H1 (cell line): ENCODE measurements around the gene KCTD16. TPM values are rescaled to one million over a fixed set of nuclear protein-coding genes. Genes with fewer than 3 reads are reported as not detected.

Source experiments
- CTCF ChIA-PET: fragments of 300-600 bp; sonication (Branson Sonifier 250); formaldehyde crosslinking; loops from one replicate; lab custom pipeline; 2021; ENCODE audit not compliant: partially characterized antibody; lab: Charles Lee
- POLR2A ChIA-PET: fragments of 300-600 bp; sonication (Branson Sonifier 250); formaldehyde crosslinking; loops from one replicate; lab custom pipeline; 2021; ENCODE audit warnings: inconsistent platforms; ENCODE audit not compliant: partially characterized antibody; lab: Charles Lee
- DNase-seq, 2 experiments: peaks; one replicate each; pipeline versions ENCODE4 v3.0.0 to v3.0.0-alpha.2; 2010 to 2022; ENCODE audit warnings: low spot score in 2 of 2, low read depth in 1 of 2, mixed read lengths in 1 of 2
- FAIRE-seq: peaks from 2 replicates; lab custom pipeline; 2011; peaks lifted over from hg19 to GRCh38; lab: Jason Lieb, UNC
- H2AFZ ChIP-seq: 2 replicates; pipeline ENCODE4 v1.8.1; 2012; ENCODE audit warnings: low read length, inconsistent platforms
- H2AK5ac ChIP-seq: 2 replicates; pipeline ENCODE4 v1.6.1; 2013; ENCODE audit warnings: low read depth, low read length
- H2BK120ac ChIP-seq: replicated peaks from 2 replicates; pipeline ENCODE3; 2013; ENCODE audit warnings: low read depth, low read length, inconsistent platforms
- H2BK12ac ChIP-seq: 2 replicates; pipeline ENCODE4 v1.6.1; 2013; ENCODE audit warnings: low read depth, low read length
- H2BK15ac ChIP-seq: 2 replicates; pipeline ENCODE4 v1.6.1; 2013; ENCODE audit warnings: low read length
- H2BK20ac ChIP-seq: 2 replicates; pipeline ENCODE4 v1.6.1; 2013; ENCODE audit warnings: low read length
- H2BK5ac ChIP-seq: 2 replicates; pipeline ENCODE4 v1.6.1; 2013; ENCODE audit warnings: low read depth, low read length
- H3K14ac ChIP-seq: 2 replicates; pipeline ENCODE4 v1.6.1; 2013; ENCODE audit warnings: inconsistent platforms; ENCODE audit not compliant: insufficient read length
- H3K18ac ChIP-seq: 2 replicates; pipeline ENCODE4 v1.6.1; 2013; ENCODE audit warnings: low read length; ENCODE audit errors: extremely low read depth
- H3K23ac ChIP-seq: 2 replicates; pipeline ENCODE4 v1.6.1; 2013; ENCODE audit warnings: inconsistent platforms; ENCODE audit not compliant: insufficient read length
- H3K23me2 ChIP-seq: 2 replicates; pipeline ENCODE4 v1.6.1; 2013; ENCODE audit warnings: low read depth, low read length
- H3K27ac ChIP-seq: 2 replicates; pipeline ENCODE4 v1.6.1; 2011; ENCODE audit warnings: low read depth, low read length, inconsistent platforms
- H3K27me3 ChIP-seq, 4 experiments: replicated peaks in 1 of 4; 1 replicate in 1 of 4; 2 replicates in 3 of 4; pipeline versions ENCODE4 v1.6.1 to v1.8.1; 2011 to 2013; ENCODE audit warnings: low read length in 3 of 4, mild to moderate bottlenecking in 3 of 4, inconsistent platforms in 2 of 4, mixed read lengths in 2 of 4, moderate library complexity in 1 of 4; ENCODE audit not compliant: control insufficient read depth in 3 of 4, insufficient read depth in 3 of 4; ENCODE audit errors: extremely low read depth in 1 of 4
- H3K36me3 ChIP-seq, 4 experiments: 2 replicates each; pipeline versions ENCODE4 v1.6.1 to v1.8.1; 2011 to 2013; ENCODE audit warnings: mild to moderate bottlenecking in 4 of 4, low read length in 3 of 4, moderate library complexity in 2 of 4, control low read depth in 1 of 4, inconsistent platforms in 1 of 4; ENCODE audit not compliant: insufficient read depth in 4 of 4, control insufficient read depth in 2 of 4
- H3K4ac ChIP-seq: replicated peaks from 2 replicates; pipeline ENCODE3; 2013; ENCODE audit warnings: low read length, low read depth, mixed read lengths, inconsistent platforms; ENCODE audit not compliant: insufficient read length
- H3K4me1 ChIP-seq, 4 experiments: replicated peaks in 1 of 4; 1 replicate in 1 of 4; 2 replicates in 3 of 4; pipeline versions ENCODE4 v1.6.1 to v1.8.1; 2011 to 2013; ENCODE audit warnings: low read length in 3 of 4, inconsistent platforms in 2 of 4, mixed read lengths in 1 of 4; ENCODE audit not compliant: insufficient read depth in 4 of 4, control insufficient read depth in 3 of 4
- H3K4me2 ChIP-seq, 2 experiments: 2 replicates each; pipeline versions ENCODE4 v1.6.1 to v1.8.1; 2011 to 2013; ENCODE audit warnings: low read depth in 2 of 2, low read length in 2 of 2, control low read depth in 1 of 2, inconsistent platforms in 1 of 2, mild to moderate bottlenecking in 1 of 2; ENCODE audit not compliant: insufficient read depth in 1 of 2
- H3K4me3 ChIP-seq, 4 experiments: fragments of 200-600, 300-600 bp in 1 of 4; sonication (generic), shearing (Covaris generic), sonication (Bioruptor Twin) in 1 of 4; 2 replicates each; pipeline versions ENCODE4 v1.5.1 to v1.8.1; 2011 to 2016; ENCODE audit warnings: low read length in 4 of 4, low read depth in 3 of 4, control low read depth in 2 of 4, inconsistent platforms in 2 of 4, mild to moderate bottlenecking in 2 of 4, mixed read lengths in 1 of 4, moderate library complexity in 1 of 4; ENCODE audit not compliant: insufficient read depth in 2 of 4; ENCODE audit errors: extremely low read depth in 1 of 4
- H3K56ac ChIP-seq: replicated peaks from 2 replicates; pipeline ENCODE3; 2013; ENCODE audit warnings: low read depth, mild to moderate bottlenecking, mixed read lengths, low read length, inconsistent platforms; ENCODE audit not compliant: insufficient read length
- H3K79me1 ChIP-seq: 2 replicates; pipeline ENCODE4 v1.6.1; 2013; ENCODE audit warnings: low read depth, low read length, control low read depth
- H3K79me2 ChIP-seq, 2 experiments: 2 replicates each; pipeline versions ENCODE4 v1.6.1 to v1.8.1; 2012 to 2013; ENCODE audit warnings: low read length in 2 of 2, mild to moderate bottlenecking in 2 of 2, inconsistent platforms in 1 of 2; ENCODE audit not compliant: insufficient read depth in 2 of 2, control insufficient read depth in 1 of 2
- H3K9ac ChIP-seq, 4 experiments: replicated peaks in 1 of 4; 1 replicate in 1 of 4; 2 replicates in 3 of 4; pipeline versions ENCODE4 v1.6.1 to v1.8.1; 2011 to 2013; ENCODE audit warnings: low read depth in 3 of 4, low read length in 3 of 4, control low read depth in 2 of 4, mild to moderate bottlenecking in 2 of 4, moderate library complexity in 2 of 4, inconsistent platforms in 1 of 4; ENCODE audit errors: extremely low read depth in 1 of 4
- H3K9me3 ChIP-seq, 2 experiments: 2 replicates each; pipeline versions ENCODE4 v1.6.1 to v1.8.1; 2012 to 2013; ENCODE audit warnings: mild to moderate bottlenecking in 2 of 2, moderate library complexity in 2 of 2, control low read depth in 1 of 2, inconsistent platforms in 1 of 2, low read depth in 1 of 2, low read length in 1 of 2, mixed read lengths in 1 of 2; ENCODE audit not compliant: insufficient read depth in 2 of 2
- H4K20me1 ChIP-seq, 2 experiments: replicated peaks in 1 of 2; 2 replicates each; pipeline versions ENCODE3 to v1.8.1; 2011 to 2013; ENCODE audit warnings: inconsistent platforms in 2 of 2, low read length in 2 of 2, mild to moderate bottlenecking in 1 of 2; ENCODE audit not compliant: insufficient read depth in 2 of 2, control insufficient read depth in 1 of 2
- H4K5ac ChIP-seq: 2 replicates; pipeline ENCODE4 v1.6.1; 2013; ENCODE audit warnings: low read length, low read depth, mixed read lengths, inconsistent platforms; ENCODE audit not compliant: insufficient read length
- H4K8ac ChIP-seq: 2 replicates; pipeline ENCODE4 v1.8.0; 2013; ENCODE audit warnings: mild to moderate bottlenecking, moderate library complexity, low read length, inconsistent platforms; ENCODE audit not compliant: insufficient read depth; ENCODE audit errors: extremely low read depth
- H4K91ac ChIP-seq: replicated peaks from 2 replicates; pipeline ENCODE3; 2013; ENCODE audit warnings: low read length, mixed read lengths, inconsistent platforms; ENCODE audit not compliant: insufficient read length
- ATF2 ChIP-seq: IDR thresholded peaks from 2 replicates; pipeline ENCODE4 v1.6.1; 2012; ENCODE audit warnings: low read length, inconsistent platforms
- BRCA1 ChIP-seq: IDR thresholded peaks from 2 replicates; pipeline ENCODE4 v1.6.1; 2012; ENCODE audit warnings: low read depth, low read length, improper control_type of control experiment
- CBX8 ChIP-seq: fragments of 300-800, 300-1000 bp; sonication (generic); IDR thresholded peaks from 2 replicates; pipeline ENCODE4 v1.7.1; 2016; ENCODE audit warnings: low read depth, low read length, borderline replicate concordance
- CHD2 ChIP-seq: IDR thresholded peaks from 2 replicates; pipeline ENCODE4 v1.6.1; 2012; ENCODE audit warnings: low read length, improper control_type of control experiment
- E2F6 ChIP-seq: IDR thresholded peaks from 2 replicates; pipeline ENCODE4 v1.6.1; 2012; ENCODE audit warnings: inconsistent platforms
- EP300 ChIP-seq, 2 experiments: IDR thresholded peaks; 1 replicate in 1 of 2; 2 replicates in 1 of 2; pipeline ENCODE4 v1.6.1; 2011 to 2012; ENCODE audit warnings: low read depth in 2 of 2, low read length in 2 of 2, mild to moderate bottlenecking in 2 of 2, borderline replicate concordance in 1 of 2, inconsistent platforms in 1 of 2, moderate library complexity in 1 of 2
- GTF2F1 ChIP-seq: IDR thresholded peaks from 2 replicates; pipeline ENCODE4 v1.6.1; 2012; ENCODE audit warnings: low read depth, low read length, improper control_type of control experiment, borderline replicate concordance
- HDAC6 ChIP-seq: IDR thresholded peaks from one replicate; pipeline ENCODE4 v1.7.1; 2012; ENCODE audit warnings: low read depth, mild to moderate bottlenecking, inconsistent platforms, low read length, moderate library complexity
- SAP30 ChIP-seq: fragments of 300-600 bp; sonication (generic); IDR thresholded peaks from 2 replicates; pipeline ENCODE4 v1.7.1; 2012; ENCODE audit warnings: low read length, moderate library complexity, mild to moderate bottlenecking, inconsistent platforms; ENCODE audit not compliant: insufficient read depth, insufficient replicate concordance
- USF2 ChIP-seq: IDR thresholded peaks from 2 replicates; pipeline ENCODE4 v1.6.1; 2011; ENCODE audit warnings: low read length, improper control_type of control experiment
- WGBS, 2 experiments: shearing (Covaris generic) in 1 of 2; methylation state at CpG; one replicate each; pipeline versions ENCODE4 v1.1.6 to v1.1.7; 2013 to 2015; ENCODE audit warnings: low lambda C conversion rate in 2 of 2, mixed read lengths in 2 of 2, inconsistent platforms in 1 of 2, low coverage in 1 of 2, missing lambda C conversion rate in 1 of 2; ENCODE audit not compliant: insufficient replicate concordance in 2 of 2, insufficient coverage in 1 of 2, insufficient read length in 1 of 2; ENCODE audit errors: extremely low coverage in 1 of 2, missing lambda C conversion rate in 1 of 2; 5-methylcytosine and 5-hydroxymethylcytosine counted together
- polyA plus RNA-seq, 7 experiments: library from polyadenylated mRNA; depleted of rRNA in 3 of 7; stranded (reverse) in 5 of 7; unstranded in 2 of 7; fragments of >200 nt in 5 of 7; fragments of 200-250 nt in 2 of 7; gene quantifications; 1 replicate in 5 of 7; 2 replicates in 1 of 7; 4 replicates in 1 of 7; pipeline versions ENCODE4 v1.2.1 to v1.2.3, GENCODE V29; 2011 to 2013; ENCODE audit warnings: missing spikeins in 2 of 7, mixed read lengths in 2 of 7
- total RNA-seq: library from RNA; stranded (reverse); fragmentation: NEBNext Ultra II Directional; extraction: Animal tissue kit (Norgen Biotek cat#: 25700); gene quantifications from 2 replicates; pipeline ENCODE4 v1.2.1, GENCODE V29; 2021

Gene KCTD16
- total and polyA plus RNA-seq, 2 of the 8 experiments (the other 6 are each of a cell fraction or from before 2014, with no cell fraction given), result 0.03 to 0.24 TPM

- no peak for DNase-seq
- Histone ChIP-seq H3K4me2 (no peak overlapping the region), H3K27ac (no peak overlapping the region), H2BK120ac (no peak overlapping the region), H3K18ac (no peak overlapping the region), H4K5ac (no peak overlapping the region), H2AFZ (no peak overlapping the region)
- TF ChIP-seq BRCA1 (no peak), HDAC6 (no peak), USF2 (no peak), E2F6 (no peak), CHD2 (no peak), CBX8 (no peak), GTF2F1 (no peak), ATF2 (no peak), SAP30 (no peak), EP300 (IDR thresholded peaks at IDR 0.05; ENCODE audit: borderline replicate concordance in 1 of 2, low read depth in 2 of 2, low read length in 2 of 2) (no peak)
- TF ChIP-seq, all 59 proteins: peak for 0
- Histone ChIP-seq H2BK5ac (no peak overlapping the region), H2BK15ac (no peak overlapping the region), H3K23ac (no peak overlapping the region), H3K14ac (no peak overlapping the region), H3K4me1 (peaks cover 0 to 2% (median 0%) of the 10 kb centered on the region in 4 experiments; a peak in 1 of 7 replicates), H4K20me1 (no peaks in the 10 kb centered on the region), H3K4me3 (no peak overlapping the region), H2BK12ac (no peak overlapping the region), H3K4ac (no peak overlapping the region), H3K9ac (no peak overlapping the region), H4K8ac (no peak overlapping the region), H4K91ac (no peak overlapping the region), H3K56ac (no peak overlapping the region), H3K79me1 (no peaks in the 10 kb centered on the region), H2BK20ac (no peak overlapping the region), H3K27me3 (no peaks in the 10 kb centered on the region), H2AK5ac (no peak overlapping the region), H3K79me2 (no peaks in the 10 kb centered on the region), H3K36me3 (no peaks in the 10 kb centered on the region), H3K23me2 (no peaks in the 10 kb centered on the region), H3K9me3 (no peaks in the 10 kb centered on the region)
- no peak for FAIRE-seq
- WGBS, 2 experiments, result 88% methylated on average over 1 of the region's 1 CpG; no CpG with 5 or more reads in 1 of the 2 experiments
- POLR2A ChIA-PET, result no interaction called here
- CTCF ChIA-PET, result interaction anchor here (5.7 kb wide), 1 partner anchor 8 kb away, joined by 33 read pairs; no protein-coding TSS in a partner anchor
Measured at GRCh38 chr5:144196612-144197011, 25.9 kb downstream of the KCTD16 start.
